DND-41 (cell line): ENCODE measurements around the gene APC2.

Experiments
- CTCF ChIP-seq: IDR thresholded peaks from 2 replicates; pipeline ENCODE4 v1.5.1; 2012; ENCODE audit warnings: borderline replicate concordance, low read length, moderate library complexity, mild to moderate bottlenecking; ENCODE audit not compliant: poor library complexity, severe bottlenecking; ENCODE audit errors: extremely low read depth
- EZH2 ChIP-seq: IDR thresholded peaks from 3 replicates; pipeline ENCODE4 v1.6.1; 2012; ENCODE audit warnings: borderline replicate concordance, low read depth, mild to moderate bottlenecking, moderate library complexity, low read length, inconsistent platforms; ENCODE audit not compliant: severe bottlenecking

GRCh38 chr19:1402411-1403070, 47.4 kb upstream of the APC2 start:
- TF ChIP-seq CTCF (no peak), EZH2 (no peak)
